ES-I3 (cell line): Measurements from ENCODE around the gene CHAF1A.

Experiments
- H3K36me3 ChIP-seq: 2 replicates; pipeline ENCODE4 v1.6.1; 2013; ENCODE audit warnings: mild to moderate bottlenecking, low read length, control low read depth, moderate library complexity; ENCODE audit not compliant: insufficient read depth
- H3K4me1 ChIP-seq: 2 replicates; pipeline ENCODE4 v1.6.1; 2013; ENCODE audit warnings: mild to moderate bottlenecking, control low read depth, low read length; ENCODE audit not compliant: insufficient read depth
- H3K9ac ChIP-seq: 2 replicates; pipeline ENCODE4 v1.6.1; 2013; ENCODE audit warnings: low read depth, mild to moderate bottlenecking, low read length, moderate library complexity
- H3K9me3 ChIP-seq: 2 replicates; pipeline ENCODE4 v1.6.1; 2013; ENCODE audit warnings: mild to moderate bottlenecking, low read length, moderate library complexity; ENCODE audit not compliant: control insufficient read depth, insufficient read depth

CHAF1A gene

DNA sequence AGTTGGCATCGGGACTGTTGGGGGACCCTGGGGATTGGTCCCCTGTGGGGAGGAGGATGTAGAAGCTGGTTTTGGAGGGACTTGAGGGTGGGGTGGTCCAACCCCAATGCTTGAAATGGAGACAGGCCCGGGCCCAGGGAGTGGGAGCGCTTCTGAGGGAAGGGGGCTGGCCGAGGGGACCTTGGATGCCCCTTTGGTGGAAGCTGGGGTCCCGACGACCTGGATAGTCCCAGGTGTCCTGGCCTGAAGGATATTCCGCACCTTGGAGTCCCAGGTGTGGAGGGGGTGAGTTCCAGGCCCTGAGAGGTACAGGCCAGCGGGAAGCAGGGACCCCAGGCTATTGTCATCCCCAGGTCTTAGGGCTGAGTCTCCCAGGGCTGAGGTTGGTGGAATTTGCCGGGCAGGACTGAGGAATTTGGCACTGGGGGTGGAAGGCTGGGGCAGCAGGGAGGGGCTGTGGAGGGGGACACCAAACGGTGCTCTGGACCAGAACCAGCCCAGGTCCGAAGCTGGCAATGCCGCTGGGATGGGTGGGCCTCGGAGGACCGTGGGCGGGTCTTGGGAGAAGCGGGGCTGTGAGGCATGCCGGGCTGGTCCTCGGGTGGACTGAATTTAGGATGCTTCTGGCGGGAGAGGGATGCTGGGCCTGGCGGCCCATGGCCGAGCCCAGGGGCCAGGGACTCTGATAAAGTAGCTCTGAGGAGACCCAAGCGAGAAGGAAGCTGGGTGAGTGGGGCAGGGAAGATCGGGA, 71.5 kb downstream of the CHAF1A start:
- peaks cover 15% of the 10 kb centered on the region for H3K36me3 ChIP-seq
- H3K9ac ChIP-seq: peak overlapping the region; percentile 59
- H3K9me3 ChIP-seq: no peaks in the 10 kb centered on the region
- H3K4me1 ChIP-seq: no peaks in the 10 kb centered on the region

DNA sequence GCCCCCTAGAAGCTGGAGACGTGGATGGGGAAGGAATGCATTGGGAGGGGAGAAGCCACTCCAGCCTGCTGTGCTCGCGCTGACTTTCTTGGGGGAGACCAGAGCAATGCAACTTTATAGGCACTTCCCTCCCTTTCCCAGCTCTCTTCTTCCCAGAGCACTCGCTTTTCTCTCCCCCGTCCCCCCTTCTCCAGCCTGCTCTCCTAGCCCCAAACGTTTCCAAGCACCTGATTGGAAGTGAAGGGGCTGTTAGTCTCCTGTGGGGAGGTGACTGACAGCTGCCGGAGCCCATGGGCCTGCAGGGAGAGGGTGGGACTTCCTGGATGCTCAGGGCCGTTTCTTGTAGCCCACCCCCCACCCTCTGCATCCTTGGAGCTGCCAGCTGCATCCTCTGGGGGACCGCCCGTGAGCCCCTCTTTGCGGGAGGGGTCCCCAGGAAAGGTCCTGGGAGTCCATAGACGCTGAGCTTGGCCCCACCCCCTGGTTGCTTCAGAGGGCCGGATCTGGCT, 72.1 kb downstream of the CHAF1A start:
- peak overlapping the region; percentile 59 for H3K9ac ChIP-seq
- H3K4me1 ChIP-seq: no peaks in the 10 kb centered on the region
- H3K36me3 ChIP-seq: peaks cover 15% of the 10 kb centered on the region
- H3K9me3 ChIP-seq: no peaks in the 10 kb centered on the region

DNA sequence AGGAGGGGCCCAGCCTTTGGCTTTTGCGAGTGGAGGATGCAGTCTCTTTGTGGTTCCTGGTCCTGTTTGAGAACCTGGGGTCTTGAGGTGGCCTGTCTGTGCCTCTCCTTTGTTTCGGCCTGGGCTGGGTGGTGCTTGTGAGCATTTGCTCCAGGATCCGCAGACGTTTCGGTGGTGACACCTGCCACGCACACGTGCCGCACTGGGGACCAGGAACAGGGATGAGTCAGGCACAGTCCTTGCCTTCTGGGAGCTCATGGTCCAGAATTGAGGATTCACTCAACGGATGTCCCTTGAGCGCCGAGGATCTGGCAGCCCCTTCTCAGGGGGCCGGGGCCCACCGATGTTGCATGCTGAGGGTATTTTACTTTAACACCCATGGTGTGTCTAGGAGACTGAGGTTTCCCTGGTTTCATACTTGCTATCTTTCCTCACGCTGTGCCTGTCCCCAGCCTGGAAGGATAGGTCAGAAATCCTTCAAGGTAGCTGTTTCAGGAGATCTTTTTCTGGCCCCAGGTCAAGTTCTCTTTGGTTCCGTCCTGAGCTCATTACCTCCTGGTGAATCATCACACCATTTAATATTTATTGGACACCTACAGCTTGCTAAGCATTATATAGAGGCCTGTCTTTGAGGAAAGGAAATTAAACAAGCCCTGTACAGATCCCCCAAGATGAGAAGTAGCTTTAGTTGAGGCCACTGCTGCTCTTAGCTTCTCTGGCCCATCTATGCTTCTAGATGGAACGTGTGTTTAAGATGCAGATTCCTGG, 74.8 kb downstream of the CHAF1A start:
- peaks cover 16% of the 10 kb centered on the region for H3K36me3 ChIP-seq
- no peak overlapping the region for H3K9ac ChIP-seq
- H3K4me1 ChIP-seq: no peaks in the 10 kb centered on the region
- H3K9me3 ChIP-seq: no peaks in the 10 kb centered on the region

DNA sequence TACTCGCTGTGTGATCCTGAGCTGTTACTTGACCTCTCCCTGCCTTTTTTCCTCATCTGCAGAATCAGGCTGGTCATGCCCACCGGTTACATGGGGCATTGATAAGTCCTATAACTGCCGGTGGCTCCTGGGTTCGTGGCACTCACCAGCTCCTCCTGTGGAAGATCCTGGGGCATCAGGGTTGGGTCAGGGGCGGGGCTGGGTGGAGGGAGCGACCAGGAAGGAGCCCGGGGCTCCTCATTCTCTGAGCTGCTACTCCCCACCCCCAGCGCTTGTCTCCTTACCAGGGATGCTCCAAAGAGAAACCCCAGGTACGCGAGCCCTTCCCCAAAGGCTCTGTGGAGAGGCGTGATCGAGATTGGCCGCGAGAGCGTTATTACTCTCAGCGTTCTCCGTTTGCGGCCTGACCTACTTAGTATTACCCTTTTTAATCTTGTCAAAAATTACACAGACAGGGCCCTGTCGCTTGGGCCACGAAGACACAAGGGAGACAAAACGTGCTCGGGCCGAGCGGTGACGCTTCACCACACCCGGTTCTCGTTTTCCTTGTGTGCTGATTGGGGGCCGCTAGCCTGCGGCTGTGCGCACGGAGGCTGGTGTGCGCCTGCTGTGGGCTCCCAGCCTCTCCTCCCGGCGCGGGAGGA, 80.4 kb downstream of the CHAF1A start:
- no peaks in the 10 kb centered on the region for H3K4me1 ChIP-seq
- no peak overlapping the region for H3K9ac ChIP-seq
- no peaks in the 10 kb centered on the region for H3K9me3 ChIP-seq
- peaks cover 11% of the 10 kb centered on the region; the same call in 1 of the 2 replicates for H3K36me3 ChIP-seq

DNA sequence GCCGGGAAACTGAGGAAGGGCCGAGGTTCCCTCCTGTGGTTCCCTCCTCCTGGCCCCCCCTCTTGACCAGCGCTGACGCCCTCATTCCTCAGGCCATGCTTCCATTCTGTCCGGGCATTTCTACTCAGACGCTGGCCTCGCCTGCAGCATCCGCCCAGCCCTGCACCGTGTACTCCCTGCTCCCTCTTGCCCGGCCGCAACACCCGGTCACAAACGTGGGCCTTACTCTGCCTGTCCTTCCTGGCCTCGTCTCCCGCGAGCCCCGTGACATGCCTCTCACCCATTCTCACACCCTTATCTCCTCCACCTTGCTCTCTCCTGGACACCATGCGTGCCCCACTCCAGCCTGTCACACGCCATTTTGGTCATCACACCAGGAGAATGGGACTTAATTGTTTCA, 80.9 kb downstream of the CHAF1A start:
- Histone ChIP-seq H3K36me3 (peaks cover 11% of the 10 kb centered on the region; the same call in 1 of the 2 replicates), H3K9ac (no peak overlapping the region), H3K9me3 (no peaks in the 10 kb centered on the region), H3K4me1 (no peaks in the 10 kb centered on the region)

DNA sequence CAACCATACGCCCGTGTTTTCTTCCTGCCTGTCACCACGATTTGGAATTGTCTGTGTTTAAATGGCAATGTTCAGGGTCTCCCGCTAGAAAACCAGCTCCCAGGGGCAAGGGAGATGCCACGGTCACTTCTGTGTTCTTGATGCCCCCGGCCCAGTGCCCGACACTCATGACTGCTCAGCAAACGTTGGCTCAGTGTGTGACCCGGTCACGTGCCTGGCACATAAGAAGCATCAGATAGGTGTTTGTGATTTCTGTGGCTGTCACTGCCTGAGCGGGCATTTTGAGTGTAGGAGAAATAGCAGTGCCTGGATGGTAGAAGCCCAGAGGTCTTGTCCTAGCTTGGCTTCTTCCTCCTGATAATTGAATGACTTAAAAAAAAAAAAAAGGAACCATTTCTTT, 85.1 kb downstream of the CHAF1A start:
- Histone ChIP-seq H3K36me3 (peaks cover 13% of the 10 kb centered on the region; the same call in 1 of the 2 replicates), H3K9me3 (no peaks in the 10 kb centered on the region), H3K4me1 (no peaks in the 10 kb centered on the region), H3K9ac (no peak overlapping the region)

DNA sequence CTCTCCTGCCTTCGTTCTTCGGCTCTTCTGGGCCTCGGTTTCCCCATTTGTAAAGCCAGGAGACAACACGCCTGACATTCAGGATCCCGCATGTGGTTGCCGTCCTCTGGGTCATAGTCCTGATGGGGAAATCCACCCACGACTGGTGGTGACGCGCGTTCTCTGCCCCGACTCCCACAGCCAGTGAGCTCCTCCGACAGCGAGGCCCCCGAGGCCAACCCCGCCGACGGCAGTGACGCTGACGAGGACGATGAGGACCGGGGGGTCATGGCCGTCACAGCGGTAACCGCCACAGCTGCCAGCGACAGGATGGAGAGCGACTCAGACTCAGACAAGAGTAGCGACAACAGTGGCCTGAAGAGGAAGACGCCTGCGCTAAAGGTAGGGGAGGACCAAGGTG, 86.1 kb downstream of the CHAF1A start:
- Histone ChIP-seq H3K4me1 (no peaks in the 10 kb centered on the region), H3K36me3 (peaks cover 21% of the 10 kb centered on the region; the same call in 1 of the 2 replicates), H3K9ac (no peak overlapping the region), H3K9me3 (no peaks in the 10 kb centered on the region)

DNA sequence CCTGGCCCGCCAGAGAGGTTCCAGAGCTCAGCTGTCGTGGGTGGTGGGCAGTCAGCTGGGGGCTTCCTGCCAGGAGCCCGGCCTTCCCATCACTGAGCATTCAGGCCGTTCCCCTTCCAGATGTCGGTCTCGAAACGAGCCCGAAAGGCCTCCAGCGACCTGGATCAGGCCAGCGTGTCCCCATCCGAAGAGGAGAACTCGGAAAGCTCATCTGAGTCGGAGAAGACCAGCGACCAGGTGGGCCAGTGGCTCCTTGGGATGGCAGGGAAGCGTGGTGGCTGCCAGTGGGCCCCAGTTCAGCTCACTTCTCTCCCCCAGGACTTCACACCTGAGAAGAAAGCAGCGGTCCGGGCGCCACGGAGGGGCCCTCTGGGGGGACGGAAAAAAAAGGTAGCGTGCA, 89.0 kb downstream of the CHAF1A start:
- H3K36me3 ChIP-seq: peaks cover 18% of the 10 kb centered on the region

DNA sequence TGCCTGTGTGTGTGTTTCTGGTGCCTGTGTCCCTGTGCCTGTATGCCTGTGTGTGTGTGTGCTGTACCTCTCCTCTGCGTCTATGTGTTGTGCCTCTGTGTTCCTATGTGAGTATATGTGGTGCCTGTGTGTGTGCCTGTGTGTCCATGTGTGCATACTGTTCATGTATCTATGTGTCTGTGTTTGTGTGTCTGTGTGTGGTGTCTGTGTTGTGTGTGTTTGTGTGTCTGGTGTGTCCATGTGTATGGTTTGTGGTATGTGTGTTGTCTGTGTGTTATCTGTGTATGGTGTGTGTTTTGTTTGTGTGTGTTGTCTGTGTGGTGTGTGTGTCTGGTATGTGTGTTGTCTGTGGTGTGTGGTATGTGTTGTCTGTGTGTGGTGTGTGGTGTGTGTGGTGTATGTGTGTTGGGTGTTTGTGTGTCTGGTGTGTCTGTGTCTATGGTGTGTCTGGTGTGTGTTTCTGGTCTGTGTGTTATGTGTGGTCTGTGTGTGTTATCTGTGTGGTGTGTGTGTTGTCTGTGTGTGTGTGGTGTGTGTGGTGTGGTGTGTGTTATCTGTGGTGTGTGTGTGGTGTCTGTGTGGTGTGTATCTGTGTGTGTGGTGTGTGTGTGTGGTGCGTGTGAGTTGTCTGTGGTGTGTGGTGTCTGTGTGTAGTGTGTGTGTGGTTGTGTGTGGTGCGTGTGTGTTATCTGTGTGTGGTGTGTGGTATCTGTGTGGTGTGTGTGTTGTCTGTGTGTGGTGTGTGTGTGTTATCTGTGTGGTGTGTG, 90.1 kb downstream of the CHAF1A start:
- Histone ChIP-seq H3K9me3 (no peaks in the 10 kb centered on the region), H3K36me3 (peaks cover 18% of the 10 kb centered on the region), H3K4me1 (no peaks in the 10 kb centered on the region), H3K9ac (no peak overlapping the region)

More for the DNA sequence above, 89.0 kb downstream of the CHAF1A start:
- Histone ChIP-seq H3K9ac (no peak overlapping the region), H3K4me1 (no peaks in the 10 kb centered on the region), H3K9me3 (no peaks in the 10 kb centered on the region)
